GM12891 (cell line): Measurements from ENCODE around the gene GRIN2C.

Experiments
- POLR2A ChIP-seq: IDR thresholded peaks from 2 replicates; pipeline ENCODE4 v1.6.1; 2011; ENCODE audit warnings: low read depth, low read length, control low read depth
- POLR2AphosphoS5 ChIP-seq: IDR thresholded peaks from 2 replicates; pipeline ENCODE4 v1.6.1; 2011; ENCODE audit warnings: low read depth, low read length, control low read depth
- POU2F2 ChIP-seq: IDR thresholded peaks from 2 replicates; pipeline ENCODE4 v1.6.1; 2011; ENCODE audit warnings: low read depth, mild to moderate bottlenecking, control low read depth, low read length, moderate library complexity
- SPI1 ChIP-seq: IDR thresholded peaks from 2 replicates; pipeline ENCODE4 v1.6.1; 2011; ENCODE audit warnings: low read depth, low read length, control low read depth
- TAF1 ChIP-seq: IDR thresholded peaks from 2 replicates; pipeline ENCODE4 v1.6.1; 2011; ENCODE audit warnings: low read depth, low read length, control low read depth

- no peak for TF ChIP-seq POLR2A
- no peak for TF ChIP-seq POLR2AphosphoS5
- no peak for TF ChIP-seq SPI1
- TF ChIP-seq POU2F2 = no peak
- no peak for TF ChIP-seq TAF1
Measured at GRCh38 chr17:74879308-74879707, 19.6 kb upstream of the GRIN2C start.
